Measurements from ENCODE around the gene METAP2.

DNA sequence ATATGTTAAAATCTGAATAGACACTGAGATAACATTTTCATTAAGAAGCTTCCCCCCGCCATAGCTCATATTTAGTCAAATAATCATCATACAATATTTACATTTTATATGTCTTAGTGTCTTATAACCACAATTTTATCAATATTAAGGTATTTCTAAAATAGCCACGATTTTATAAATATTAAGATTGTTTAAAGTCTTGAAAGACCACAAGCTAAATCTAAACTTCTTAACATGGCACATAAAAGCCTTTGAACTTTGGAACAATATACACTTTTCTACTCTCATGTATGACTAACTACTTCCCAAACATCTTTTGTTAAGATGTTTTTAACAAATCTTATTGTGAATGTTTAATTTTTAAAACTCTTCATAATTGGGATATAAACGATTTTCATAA, 70.8 kb downstream of the METAP2 start:
- TF ChIP-seq, protein P1, sequence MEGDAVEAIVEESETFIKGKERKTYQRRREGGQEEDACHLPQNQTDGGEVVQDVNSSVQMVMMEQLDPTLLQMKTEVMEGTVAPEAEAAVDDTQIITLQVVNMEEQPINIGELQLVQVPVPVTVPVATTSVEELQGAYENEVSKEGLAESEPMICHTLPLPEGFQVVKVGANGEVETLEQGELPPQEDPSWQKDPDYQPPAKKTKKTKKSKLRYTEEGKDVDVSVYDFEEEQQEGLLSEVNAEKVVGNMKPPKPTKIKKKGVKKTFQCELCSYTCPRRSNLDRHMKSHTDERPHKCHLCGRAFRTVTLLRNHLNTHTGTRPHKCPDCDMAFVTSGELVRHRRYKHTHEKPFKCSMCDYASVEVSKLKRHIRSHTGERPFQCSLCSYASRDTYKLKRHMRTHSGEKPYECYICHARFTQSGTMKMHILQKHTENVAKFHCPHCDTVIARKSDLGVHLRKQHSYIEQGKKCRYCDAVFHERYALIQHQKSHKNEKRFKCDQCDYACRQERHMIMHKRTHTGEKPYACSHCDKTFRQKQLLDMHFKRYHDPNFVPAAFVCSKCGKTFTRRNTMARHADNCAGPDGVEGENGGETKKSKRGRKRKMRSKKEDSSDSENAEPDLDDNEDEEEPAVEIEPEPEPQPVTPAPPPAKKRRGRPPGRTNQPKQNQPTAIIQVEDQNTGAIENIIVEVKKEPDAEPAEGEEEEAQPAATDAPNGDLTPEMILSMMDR (IDR thresholded peaks at IDR 0.05) = no peak
- no peak for TF ChIP-seq POLR2A (IDR thresholded peaks at IDR 0.05)
